GM18520 (cell line): ENCODE results near the gene TBC1D9.

Source experiments
- ATAC-seq: cut with Tn5 transposase; IDR thresholded peaks from one replicate; pipeline ENCODE4 v1.9.1; 2021; ENCODE audit not compliant: unreplicated experiment

TBC1D9 gene

GRCh38 chr4:140697709-140698560 is 58.2 kb downstream of the TBC1D9 start:
- no peak for ATAC-seq

- no peak for ATAC-seq
Measured at GRCh38 chr4:140695483-140695882, 60.7 kb downstream of the TBC1D9 start.

GRCh38 chr4:140693562-140693961 is 62.6 kb downstream of the TBC1D9 start:
- ATAC-seq, result no peak

GRCh38 chr4:140691369-140691768 is 64.8 kb downstream of the TBC1D9 start:
- no peak for ATAC-seq

GRCh38 chr4:140690093-140690492 is 66.1 kb downstream of the TBC1D9 start:
- ATAC-seq, result no peak

GRCh38 chr4:140689623-140690022 is 66.6 kb downstream of the TBC1D9 start:
- ATAC-seq, result no peak

GRCh38 chr4:140688711-140689598 is 67.2 kb downstream of the TBC1D9 start:
- ATAC-seq, result no peak

GRCh38 chr4:140686796-140687195 is 69.4 kb downstream of the TBC1D9 start:
- ATAC-seq, result no peak

- ATAC-seq, result no peak
Measured at GRCh38 chr4:140684314-140684713, 71.9 kb downstream of the TBC1D9 start.

- ATAC-seq, result no peak
Measured at GRCh38 chr4:140681201-140681600, 75.0 kb downstream of the TBC1D9 start.

- no peak for ATAC-seq
Measured at GRCh38 chr4:140680686-140681085, 75.5 kb downstream of the TBC1D9 start.

GRCh38 chr4:140679576-140679975 is 76.6 kb downstream of the TBC1D9 start:
- no peak for ATAC-seq

- ATAC-seq, result no peak
Measured at GRCh38 chr4:140675599-140676231, 80.5 kb downstream of the TBC1D9 start.

- ATAC-seq, result no peak
Measured at GRCh38 chr4:140673729-140674128, 82.5 kb downstream of the TBC1D9 start.

GRCh38 chr4:140672416-140672815 is 83.8 kb downstream of the TBC1D9 start:
- no peak for ATAC-seq

GRCh38 chr4:140668111-140668510 is 88.1 kb downstream of the TBC1D9 start:
- ATAC-seq, result no peak

- ATAC-seq, result no peak
Measured at GRCh38 chr4:140666889-140667614, 89.1 kb downstream of the TBC1D9 start.

GRCh38 chr4:140662082-140662869 is 93.9 kb downstream of the TBC1D9 start:
- no peak for ATAC-seq

GRCh38 chr4:140661550-140661949 is 94.6 kb downstream of the TBC1D9 start:
- ATAC-seq, result no peak
